OCI-LY7 (cell line): ENCODE data around the gene G0S2.

Source experiments
- CTCF ChIP-seq: fragments of 200-600 bp; sonication (generic); conservative IDR thresholded peaks from 2 replicates; pipeline ENCODE4 v1.5.1; 2014; ENCODE audit warnings: mild to moderate bottlenecking, antibody characterized with exemption, low read length, moderate library complexity, mixed read lengths
- EZH2phosphoT487 ChIP-seq: fragments of 200-600 bp; sonication (generic); IDR thresholded peaks from 2 replicates; pipeline ENCODE4 v1.6.1; 2018; ENCODE audit warnings: low read depth, borderline replicate concordance, mild to moderate bottlenecking, mixed run types, antibody characterized with exemption, low read length, moderate library complexity, mixed read lengths

GRCh38 chr1:209661071-209661470 is 14.1 kb upstream of the G0S2 start:
- no peak for TF ChIP-seq CTCF
- no peak for TF ChIP-seq EZH2phosphoT487
